ENCODE results near the gene GYPB.
"Not testable (repeated sequence)": the region's sequence is repeated elsewhere in the genome, so short reads cannot be mapped to it uniquely, and the experiment has no call there.

The GYPB gene

DNA sequence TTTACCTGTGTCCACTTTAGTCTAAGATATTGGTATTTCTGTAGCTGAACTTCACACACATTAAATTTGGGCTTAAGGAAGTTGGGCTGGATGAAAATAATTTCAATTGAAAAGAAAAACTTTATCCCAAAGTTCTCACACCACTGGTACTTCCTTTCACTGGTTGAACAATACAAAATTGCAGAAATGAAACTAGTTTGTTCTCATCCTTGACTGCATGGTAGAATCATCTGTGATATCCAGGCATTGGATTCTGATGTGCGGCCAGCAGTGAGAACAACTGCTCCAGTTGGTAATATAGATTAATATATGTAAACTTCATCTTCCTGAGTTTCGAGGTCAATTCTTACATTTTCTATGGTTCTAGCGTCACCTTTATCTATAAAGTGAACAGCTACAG, 10.6 kb downstream of the GYPB start:
- not testable (repeated sequence) for DNase-seq

DNA sequence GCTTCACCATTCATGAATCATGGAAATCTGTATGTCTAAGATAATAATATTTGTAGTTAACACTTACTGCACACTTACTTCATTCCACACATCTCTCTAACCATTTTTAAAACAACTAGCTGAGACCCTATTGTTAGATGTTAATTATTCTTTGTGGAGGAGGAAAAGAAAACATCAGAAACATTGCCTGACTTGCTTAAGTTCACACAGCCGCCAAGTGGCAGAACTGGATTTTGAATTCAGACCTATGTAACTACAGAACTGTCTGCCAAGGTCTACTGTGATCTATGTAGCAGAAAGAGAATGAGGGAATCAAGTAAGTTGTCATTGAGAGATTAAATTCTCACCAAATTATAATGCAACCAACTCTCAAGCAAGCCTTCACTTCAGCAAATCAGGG, 11.2 kb downstream of the GYPB start:
- not testable (repeated sequence) for DNase-seq

DNA sequence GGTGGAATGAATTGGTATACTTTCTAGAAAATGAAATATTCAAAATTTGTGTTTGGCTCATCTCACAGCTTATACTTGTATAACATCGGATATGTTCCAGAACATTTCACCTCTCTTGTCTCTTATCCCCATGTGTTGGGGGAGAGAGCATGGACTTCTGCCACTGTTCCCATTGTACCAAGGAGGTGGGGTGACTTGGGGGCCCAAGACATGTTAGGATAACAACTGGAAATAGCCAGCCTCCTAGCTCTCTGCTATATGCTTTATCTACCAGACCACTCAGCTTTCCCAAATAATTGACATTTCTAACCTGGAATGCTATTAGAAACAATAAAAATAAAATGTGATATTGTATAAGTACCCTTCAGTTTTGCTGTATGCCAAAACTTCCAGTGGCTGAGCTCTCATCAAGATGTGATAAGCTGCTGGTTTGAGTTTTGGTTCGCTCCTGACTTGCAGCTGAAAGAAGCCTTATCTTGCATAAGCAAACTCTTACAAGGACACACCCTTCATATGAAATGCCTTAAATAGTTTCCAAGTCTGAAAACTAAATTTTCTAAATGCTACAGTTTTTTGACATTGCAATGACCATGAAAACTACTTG, 12.9 kb downstream of the GYPB start:
- not testable (repeated sequence) for DNase-seq

DNA sequence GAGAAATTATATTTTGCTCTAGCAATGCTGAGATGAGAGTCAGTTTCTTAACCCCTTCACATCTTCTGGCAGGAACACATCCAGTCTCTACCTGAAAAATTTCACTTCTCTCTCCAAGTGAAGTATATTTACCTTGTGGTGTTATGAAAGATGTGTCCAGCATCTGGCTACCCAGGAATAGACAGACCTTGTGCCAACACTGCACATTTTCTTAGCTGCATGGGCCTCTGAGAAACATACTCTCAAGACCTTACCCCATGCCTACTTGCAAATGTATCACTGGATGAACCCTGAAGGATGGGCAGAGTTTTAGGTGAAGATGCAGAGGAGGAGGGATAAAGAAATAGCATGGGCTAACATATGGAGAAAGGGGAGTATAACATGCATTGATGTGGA, 13.6 kb downstream of the GYPB start:
- DNase-seq, result not testable (repeated sequence)

DNA sequence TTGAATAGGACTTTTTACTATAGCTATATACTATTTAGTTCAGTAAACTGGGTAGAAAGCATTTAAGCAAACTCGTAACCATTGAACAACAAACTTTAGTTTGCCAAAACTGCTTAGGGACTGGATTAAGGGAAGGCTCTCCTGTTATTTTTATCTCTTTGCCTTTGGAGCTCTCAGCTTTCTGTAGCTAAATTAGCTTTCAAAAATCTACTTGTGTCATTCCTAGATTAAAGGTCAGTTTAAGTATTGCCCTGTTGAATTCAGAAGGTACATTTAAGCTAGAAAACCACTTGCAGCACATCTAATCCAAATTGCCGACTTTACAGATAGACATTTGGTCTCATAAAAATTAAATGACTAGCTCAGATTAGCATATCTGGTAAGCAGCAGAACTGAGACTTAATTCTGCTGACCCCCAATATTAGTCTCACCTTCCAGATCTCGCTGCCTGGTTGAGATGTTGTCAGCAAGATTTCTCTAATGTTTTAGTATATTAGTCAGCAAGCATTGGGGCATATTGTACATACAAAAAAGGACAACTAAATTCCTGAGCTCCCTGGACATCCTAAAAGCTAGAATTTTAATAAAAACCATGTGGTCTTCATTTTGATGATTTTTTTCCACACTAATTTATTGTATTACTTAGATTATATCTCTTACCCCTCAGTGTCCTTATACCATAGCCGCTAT, 14.2 kb downstream of the GYPB start:
- DNase-seq, result not testable (repeated sequence)

DNA sequence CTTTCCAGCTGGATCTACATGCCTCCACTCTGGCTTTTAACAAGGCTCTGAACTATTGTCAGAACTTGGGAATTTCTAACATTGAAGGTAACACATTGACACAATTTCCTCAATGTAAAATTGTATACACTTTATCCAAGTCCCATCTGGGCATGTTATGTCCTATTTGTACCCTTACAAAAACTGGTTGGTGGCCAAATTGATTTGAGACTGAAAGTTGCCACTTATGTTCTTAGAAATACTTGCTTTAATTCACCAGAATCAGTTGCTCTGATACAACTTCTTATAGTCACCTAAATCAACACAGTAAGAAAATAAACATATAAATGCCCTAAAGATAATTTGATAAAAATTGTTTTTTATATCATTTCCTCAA, 15.3 kb downstream of the GYPB start:
- DNase-seq, result not testable (repeated sequence)

DNA sequence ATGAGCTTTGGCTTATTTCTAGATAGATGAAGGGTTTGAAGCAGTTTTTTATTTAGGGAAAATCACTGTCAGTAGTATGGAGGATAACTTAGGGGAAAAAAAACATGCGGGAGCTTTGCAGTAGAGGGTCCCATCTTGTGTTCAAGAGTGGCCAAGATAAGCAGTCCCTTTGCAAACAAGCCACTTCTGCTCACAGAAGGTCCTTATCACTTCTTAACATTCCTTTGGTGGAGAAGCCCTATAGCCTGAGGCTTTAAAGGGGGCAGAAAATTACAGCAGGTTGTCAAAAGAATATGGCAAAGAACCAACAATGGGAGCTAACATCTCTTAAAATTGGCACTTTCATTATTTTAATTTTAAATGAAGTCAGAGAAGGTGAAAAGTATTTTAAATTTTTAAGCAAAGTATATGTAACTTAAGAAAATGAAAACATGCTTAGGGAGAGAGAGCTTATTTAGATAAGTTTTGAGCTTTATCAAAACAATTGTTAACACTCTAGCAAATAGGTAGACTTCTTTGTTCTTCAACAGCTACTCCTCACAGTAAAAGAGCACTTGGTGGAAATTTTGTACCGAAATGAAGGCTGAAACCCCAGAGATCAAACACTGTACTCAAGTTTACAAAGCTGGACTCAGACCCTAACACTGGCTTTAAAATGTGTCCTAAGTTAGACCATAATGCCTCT, 15.8 kb downstream of the GYPB start:
- DNase-seq, result not testable (repeated sequence)

DNA sequence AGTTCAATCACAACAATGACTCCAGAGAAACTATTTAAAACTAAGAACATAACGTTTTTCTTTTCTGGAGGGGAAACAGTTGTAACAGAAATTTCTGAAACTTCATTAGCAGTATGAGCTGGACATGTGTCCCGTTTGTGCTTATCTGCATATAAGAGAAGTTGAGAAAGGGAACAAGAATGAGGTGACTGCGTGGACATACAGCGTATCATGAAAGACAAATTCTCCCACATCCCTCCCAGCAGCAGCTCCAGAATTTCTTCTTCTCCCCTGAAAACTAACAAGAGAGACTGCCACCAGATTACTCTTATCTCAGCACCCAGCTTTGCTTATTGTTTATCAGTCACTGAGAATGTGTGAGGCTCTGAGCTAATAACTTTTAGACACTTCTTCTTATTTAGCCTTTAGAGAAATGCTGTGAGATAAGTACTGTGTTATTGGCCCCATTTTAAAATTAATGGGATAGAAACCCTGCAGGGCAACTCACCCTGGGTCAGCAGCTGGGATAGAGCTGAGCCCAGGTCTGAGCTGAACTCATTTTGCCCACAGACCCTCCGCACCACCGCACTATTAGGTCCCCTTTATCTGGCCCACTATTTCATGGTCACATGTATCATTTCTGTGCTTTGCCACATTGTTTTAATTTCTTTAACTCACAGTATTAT, 18.7 kb downstream of the GYPB start:
- DNase-seq, result not testable (repeated sequence)

DNA sequence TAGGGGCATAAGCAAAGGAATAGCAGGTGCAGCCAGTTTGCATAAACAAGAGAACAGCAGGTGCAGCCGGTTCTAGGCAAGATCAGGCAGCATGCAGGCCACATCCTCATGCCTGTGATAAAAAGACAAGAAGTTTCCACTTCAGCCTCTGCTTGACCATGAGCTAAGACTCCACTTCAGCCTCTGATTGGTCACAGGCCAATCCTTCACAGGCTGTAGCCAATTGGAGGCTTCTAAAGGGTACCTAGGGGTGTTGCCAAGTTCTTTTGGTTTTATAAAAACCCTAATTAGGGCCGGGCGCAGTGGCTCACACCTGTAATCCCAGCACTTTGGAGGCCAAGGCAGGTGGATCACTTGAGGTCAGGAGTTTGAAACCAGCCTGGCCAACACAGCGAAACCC, 23.0 kb downstream of the GYPB start:
- not testable (repeated sequence) for DNase-seq

DNA sequence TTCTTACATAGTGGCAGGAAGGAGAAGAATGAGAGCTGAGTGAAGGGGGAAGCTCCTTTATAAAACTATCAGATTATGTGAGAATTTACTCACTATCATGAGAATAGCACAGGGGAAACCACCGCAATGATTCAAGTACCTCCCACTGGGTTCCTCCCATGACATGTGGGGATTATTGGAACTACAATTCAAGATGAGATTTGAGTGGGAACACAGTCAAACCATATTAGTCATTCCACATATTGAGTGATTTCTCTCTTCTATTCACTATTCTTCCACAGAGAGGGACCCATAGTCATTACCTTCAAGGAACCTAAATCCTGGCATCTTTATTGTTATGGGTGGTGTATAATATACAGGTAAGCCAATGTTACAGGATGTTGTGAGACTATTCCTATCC, 27.4 kb downstream of the GYPB start:
- DNase-seq, result not testable (repeated sequence)

DNA sequence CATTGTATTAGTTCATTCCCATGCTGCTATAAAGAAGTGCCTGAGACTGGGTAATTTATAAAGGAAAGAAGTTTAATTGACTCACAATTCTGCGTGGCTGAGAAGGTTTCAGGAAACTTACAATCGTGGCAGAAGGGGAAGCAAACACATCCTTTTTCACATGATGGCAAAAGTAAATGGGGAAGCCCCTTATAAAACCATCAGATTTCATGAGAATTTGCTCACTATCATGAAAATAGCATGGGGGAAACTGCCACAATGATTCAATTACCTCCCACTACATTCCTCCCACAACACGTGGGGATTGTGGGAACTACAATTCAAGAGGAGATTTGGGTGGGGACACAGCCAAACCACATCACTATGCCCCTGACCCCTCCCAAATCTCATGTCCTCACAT, 28.5 kb downstream of the GYPB start:
- DNase-seq, result not testable (repeated sequence)

DNA sequence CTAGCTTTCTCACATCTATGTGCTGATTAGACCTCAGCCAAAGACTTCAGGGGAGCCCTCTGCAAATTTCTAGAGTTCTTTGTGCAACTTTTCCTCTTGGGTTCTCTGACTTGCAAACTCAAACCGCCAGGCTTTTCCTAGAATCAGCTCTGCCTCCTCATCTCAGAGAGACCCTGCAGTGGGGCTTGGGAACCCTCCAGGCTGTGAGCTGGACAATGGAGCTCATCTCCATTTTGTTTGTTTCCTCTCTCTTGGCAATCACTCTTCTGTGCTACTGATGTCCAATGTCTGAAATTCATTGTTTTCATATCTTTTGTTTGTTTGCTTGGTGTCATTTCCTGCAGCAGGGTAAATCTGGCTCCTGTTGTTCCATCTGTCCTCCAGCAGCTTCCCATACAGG, 33.0 kb downstream of the GYPB start:
- no peak for DNase-seq

DNA sequence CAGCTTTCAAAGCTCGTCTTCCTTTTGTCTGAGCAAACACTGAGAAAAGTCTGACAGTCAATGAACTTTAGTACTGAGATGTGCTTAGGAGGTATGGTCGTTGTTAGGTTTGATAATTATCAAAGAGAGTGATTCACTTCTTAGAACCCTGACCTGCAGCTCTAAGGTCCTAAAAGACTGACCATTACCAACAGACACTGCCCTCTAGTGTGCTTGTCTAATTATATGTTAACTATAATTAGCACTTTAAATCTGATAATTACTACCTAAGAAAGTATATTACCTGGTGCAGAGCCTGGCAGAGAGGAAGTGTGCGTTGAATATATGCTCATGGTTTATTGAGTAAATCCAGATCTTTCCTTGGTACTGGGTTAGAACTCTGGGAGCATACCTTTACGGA, 38.4 kb downstream of the GYPB start:
- not testable (repeated sequence) for DNase-seq

DNA sequence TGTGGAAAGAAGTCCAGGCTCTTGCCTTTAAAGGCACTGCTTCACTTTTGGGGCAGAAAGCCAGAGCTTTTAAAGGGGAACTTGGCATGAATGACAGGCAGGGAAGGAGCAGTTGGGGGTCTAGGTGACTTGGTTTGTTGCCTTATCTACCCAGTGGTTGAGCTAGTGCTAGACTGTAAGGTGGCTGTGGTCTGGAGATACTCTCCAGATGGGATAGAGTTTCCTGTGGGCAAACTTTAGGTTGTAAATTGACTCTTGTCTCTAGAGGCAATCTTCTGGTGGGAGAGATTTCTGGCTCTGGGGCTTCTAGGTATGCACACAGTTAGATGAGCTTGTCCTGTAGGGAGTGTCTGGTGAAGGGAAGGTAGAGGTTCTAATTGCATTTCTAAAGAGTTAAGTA, 43.7 kb downstream of the GYPB start:
- not testable (repeated sequence) for DNase-seq

DNA sequence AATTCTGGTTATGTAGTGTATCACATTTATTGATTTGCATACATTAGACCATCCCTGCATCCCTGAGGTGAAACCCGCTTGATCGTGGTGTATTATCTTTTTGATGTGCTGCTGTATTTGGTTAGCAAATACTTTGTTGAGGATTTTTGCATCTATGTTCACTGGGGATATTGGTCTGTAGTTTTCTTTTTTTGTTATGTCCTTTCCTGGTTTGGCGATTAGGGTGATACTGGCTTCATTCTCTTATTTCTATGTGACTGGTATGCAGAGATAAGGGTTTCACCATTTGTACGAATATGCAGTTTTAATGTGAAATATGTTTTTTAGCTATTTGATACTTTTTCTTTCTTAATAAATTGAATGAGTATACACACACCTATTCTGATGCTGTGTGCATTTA, 45.2 kb downstream of the GYPB start:
- not testable (repeated sequence) for DNase-seq

DNA sequence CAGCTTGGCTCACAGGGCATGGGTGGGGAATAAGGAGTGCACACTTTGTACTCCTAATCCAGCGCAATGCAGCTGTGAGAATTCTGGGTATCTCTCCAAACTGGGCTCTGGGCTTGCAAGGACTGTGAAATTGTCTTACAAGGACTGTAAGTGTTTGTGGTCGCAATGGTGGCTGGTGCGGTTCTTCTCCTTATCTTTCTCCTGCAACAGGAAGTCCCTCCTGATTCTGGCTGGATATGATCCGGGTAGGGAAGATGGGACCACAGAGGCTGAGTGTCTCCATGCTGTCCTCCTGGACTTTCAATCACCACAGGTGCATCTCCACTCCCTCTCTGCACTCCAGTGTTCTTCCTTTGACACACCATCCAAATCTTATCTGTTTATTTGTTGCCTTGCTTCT, 58.1 kb downstream of the GYPB start:
- DNase-seq, result no peak

DNA sequence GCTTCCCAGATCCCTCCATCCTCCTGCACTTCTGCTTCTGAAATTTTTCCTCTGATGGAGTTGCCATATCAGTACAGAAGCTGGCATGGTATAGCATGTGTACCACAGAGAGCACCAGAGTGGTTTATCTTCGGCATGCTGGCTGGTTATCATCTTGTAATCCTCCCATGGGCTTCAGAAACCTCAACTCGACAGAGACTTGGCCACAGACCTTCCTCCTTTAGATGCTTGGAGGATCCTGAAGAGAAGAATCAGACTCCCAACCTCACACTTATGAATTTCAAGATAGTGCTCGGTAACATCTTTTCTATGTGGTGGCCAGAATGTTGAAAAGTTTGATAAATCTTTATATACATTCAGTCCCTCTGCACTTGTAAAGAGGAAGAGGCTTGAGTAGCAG, 63.9 kb downstream of the GYPB start:
- DNase-seq, result not testable (repeated sequence)

DNA sequence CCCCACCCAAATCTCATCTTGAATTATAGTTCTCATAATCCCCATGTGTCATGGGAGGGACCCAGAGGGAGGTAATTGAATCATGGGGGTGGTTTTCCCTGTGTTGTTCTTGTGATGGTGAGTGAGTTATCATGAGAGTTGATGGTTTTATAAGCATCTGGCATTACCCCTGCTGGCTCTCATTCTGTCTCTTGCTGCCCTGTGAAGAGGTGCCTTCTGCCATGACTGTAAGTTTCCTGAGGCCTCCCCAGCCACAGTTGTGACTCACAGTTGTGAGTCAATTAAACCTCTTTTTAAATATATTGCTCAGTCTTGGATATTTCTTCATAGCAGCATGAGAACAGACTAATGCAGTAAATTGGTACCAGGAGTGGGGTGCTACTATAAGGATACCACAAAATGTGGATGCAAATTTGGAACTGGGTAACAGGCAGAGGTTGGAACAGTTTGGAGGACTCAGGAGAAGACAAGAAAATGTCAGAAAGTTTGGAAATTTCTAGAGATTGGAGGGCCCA, 67.7 kb downstream of the GYPB start:
- DNase-seq, result not testable (repeated sequence)

DNA sequence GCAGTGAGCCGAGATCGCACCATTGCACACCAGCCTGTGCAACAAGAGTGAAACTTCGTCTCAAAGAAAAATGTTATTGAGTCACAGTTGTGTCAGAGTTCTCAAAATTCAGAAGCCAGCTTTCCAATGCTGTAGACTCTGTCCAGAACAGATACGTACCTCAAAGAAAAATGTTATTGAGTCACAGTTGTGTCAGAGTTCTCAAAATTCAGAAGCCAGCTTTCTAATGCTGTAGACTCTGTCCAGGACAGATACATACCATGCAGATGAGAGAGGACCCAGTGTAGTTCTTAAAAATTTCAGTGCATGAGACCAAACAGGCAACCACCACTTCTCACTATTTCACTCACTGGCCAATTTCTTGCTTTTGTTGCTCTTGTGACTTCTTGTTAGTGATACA, 68.2 kb downstream of the GYPB start:
- not testable (repeated sequence) for DNase-seq

DNA sequence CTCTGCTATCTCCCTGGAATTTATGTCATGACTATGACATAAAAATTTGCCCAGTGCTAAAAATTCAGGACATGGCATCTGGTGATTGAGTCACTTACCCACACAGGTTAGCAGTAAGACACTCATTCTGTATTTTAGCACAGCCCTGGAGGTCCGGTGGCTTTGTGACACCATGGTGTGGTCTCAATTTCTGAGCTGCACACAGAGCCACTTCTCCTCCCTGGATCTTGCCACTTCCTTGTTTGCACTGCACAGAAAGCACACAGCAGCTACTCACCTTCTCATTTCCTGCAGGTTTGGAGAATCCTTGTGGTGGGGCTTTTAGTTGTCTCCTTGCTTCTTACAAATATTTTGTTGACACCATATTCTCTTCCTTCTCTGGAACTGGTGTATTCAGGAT, 69.0 kb downstream of the GYPB start:
- DNase-seq, result not testable (repeated sequence)

DNA sequence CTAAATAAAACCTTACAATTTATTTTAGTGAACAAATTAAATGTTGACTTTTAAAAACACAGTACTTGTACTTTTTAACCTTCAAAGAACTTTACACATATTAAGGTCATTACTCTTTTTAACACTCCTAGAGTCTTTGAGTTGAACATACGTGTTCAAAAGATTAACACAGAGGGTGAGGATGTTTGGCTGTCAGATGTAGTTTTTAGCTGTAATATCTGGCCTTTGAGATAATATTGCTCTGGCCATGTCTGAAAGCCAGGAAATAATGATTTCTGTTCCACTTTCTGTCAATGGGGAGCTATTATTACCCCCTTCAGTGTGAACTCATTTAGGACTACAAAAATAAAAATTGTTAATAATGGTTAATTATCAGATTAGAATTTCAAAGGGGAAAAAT, 71.7 kb downstream of the GYPB start:
- DNase-seq, result not testable (repeated sequence)

Measured in activated T-cell treated with anti-CD3 and anti-CD28 coated beads, Interleukin-2, amount 50 U/mL, for 1 hour (primary cell).